Hematopoietic multipotent progenitor cell treated with erythropoietin and hydrocortisone succinate and interleukin-3 and kit ligand, for 17 days (in vitro differentiated cells): ENCODE results near the gene KRTAP20-3.

Source experiments
- DNase-seq: peaks from one replicate; pipeline ENCODE4 v3.0.0-alpha.2; 2015; ENCODE audit warnings: low spot score

Gene KRTAP20-3

DNA sequence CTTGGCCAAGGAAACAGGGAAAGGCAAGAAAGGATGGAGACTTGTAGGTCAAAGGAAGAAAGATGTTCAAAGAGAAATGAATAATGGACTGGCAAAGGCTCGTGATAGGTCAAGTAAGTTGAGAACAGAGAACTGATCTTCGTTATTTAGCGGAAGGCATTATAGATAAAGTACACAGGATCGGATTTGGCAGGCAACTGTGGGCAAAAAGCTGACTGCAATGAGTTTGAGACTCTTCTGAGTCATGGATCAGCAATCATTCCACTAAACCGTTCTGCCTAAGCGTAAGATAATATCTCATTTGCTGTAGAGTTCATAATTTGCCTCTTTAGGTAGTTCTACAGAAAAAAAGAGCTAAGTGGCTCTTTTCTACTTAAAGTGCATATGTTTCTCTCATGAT is 41.8 kb downstream of the KRTAP20-3 start:
- DNase-seq, result no peak

GRCh38 chr21:30689822-30690221 is 47.2 kb downstream of the KRTAP20-3 start:
- no peak for DNase-seq
